Prostate gland (tissue), 2 donors: ENCODE data around the gene CDC40. TPM values are rescaled to one million over a fixed set of nuclear protein-coding genes. Genes with fewer than 3 reads are reported as not detected.

Experiments
- DNase-seq: peaks from one replicate; pipeline ENCODE4 v3.0.0-alpha.2; 2019; ENCODE audit warnings: low spot score
- H3K27ac ChIP-seq, 2 donors: fragments of 200-600 bp; sonication (generic); 2 replicates each; pipeline ENCODE4 v1.5.1; 2017 to 2019
- H3K27me3 ChIP-seq: fragments of 200-600 bp; sonication (generic); replicated peaks from 2 replicates; pipeline ENCODE4 v1.5.1; 2019; ENCODE audit not compliant: insufficient read depth
- H3K36me3 ChIP-seq, 2 donors: fragments of 200-600 bp; sonication (generic); 1 replicate in 1 of 2; 2 replicates in 1 of 2; pipeline versions ENCODE4 v1.5.1 to v1.8.1; 2017 to 2019
- H3K4me1 ChIP-seq: fragments of 200-600 bp; sonication (generic); replicated peaks from 2 replicates; pipeline ENCODE4 v1.5.1; 2019
- H3K4me3 ChIP-seq, 2 donors: fragments of 200-600 bp; sonication (generic); 2 replicates each; pipeline ENCODE4 v1.5.1; 2017 to 2019
- H3K9me3 ChIP-seq: fragments of 200-600 bp; sonication (generic); 2 replicates; pipeline ENCODE4 v1.5.1; 2017
- POLR2A ChIP-seq: fragments of 450-650 bp; IDR thresholded peaks from one replicate; pipeline ENCODE4 v1.6.1; 2016; ENCODE audit warnings: antibody characterized with exemption, mild to moderate bottlenecking
- POLR2AphosphoS5 ChIP-seq: sonication (generic); formaldehyde crosslinking; IDR thresholded peaks from one replicate; pipeline ENCODE4 v1.6.1; 2017; ENCODE audit warnings: antibody characterized with exemption
- WGBS: methylation state at CpG from one replicate; pipeline ENCODE4 v1.1.5; 2018; 5-methylcytosine and 5-hydroxymethylcytosine counted together
- intact Hi-C: fragments of 100-400 bp; cut with DNase I; formaldehyde crosslinking; loops from one replicate; pipeline ENCODE4 v1.14.2; 2022
- total RNA-seq, 2 donors: library from RNA; depleted of rRNA; stranded (reverse); fragments of >200 nt; gene quantifications; one replicate each; pipeline ENCODE4 v1.1.0, GENCODE V29; 2016
- TF ChIP-seq, protein P1 (sequence below), 4 experiments: fragments of 200-600 bp in 2 of 4; fragments of 450-650 bp in 2 of 4; sonication (generic) in 2 of 4; IDR thresholded peaks; 1 replicate in 3 of 4; 2 replicates in 1 of 4; pipeline ENCODE4 v1.5.1; 2016 to 2019; ENCODE audit warnings: antibody characterized with exemption in 4 of 4, mild to moderate bottlenecking in 2 of 4, moderate library complexity in 2 of 4

The CDC40 gene
- total RNA-seq, 2 donors from 2014 or later, result 15.8 to 20.4 TPM

GRCh38 chr6:110179406-110180227, 610 bp upstream of the CDC40 start, which contains the start of gene WASF1:
Gene WASF1 (minus strand): TSS chr6:110179670. CDS start chr6:110127601, 52,069 bp downstream.
- WGBS, result under 1% methylated on average over 61 of the region's 62 CpGs
- Histone ChIP-seq H3K36me3 (no peaks in the 10 kb centered on the region), H3K4me1 (peaks cover 6% of the 10 kb centered on the region), H3K27me3 (no peaks in the 10 kb centered on the region), H3K4me3 (peak within 1 kb of the TSS; percentile 58 to 63), H3K9me3 (no peaks in the 10 kb centered on the region), H3K27ac (peak within 1 kb of the TSS; percentile 72 to 77)
- DNase-seq, result peak; percentile 94
- peak; percentile 98 for TF ChIP-seq POLR2AphosphoS5
- TF ChIP-seq, protein P1, sequence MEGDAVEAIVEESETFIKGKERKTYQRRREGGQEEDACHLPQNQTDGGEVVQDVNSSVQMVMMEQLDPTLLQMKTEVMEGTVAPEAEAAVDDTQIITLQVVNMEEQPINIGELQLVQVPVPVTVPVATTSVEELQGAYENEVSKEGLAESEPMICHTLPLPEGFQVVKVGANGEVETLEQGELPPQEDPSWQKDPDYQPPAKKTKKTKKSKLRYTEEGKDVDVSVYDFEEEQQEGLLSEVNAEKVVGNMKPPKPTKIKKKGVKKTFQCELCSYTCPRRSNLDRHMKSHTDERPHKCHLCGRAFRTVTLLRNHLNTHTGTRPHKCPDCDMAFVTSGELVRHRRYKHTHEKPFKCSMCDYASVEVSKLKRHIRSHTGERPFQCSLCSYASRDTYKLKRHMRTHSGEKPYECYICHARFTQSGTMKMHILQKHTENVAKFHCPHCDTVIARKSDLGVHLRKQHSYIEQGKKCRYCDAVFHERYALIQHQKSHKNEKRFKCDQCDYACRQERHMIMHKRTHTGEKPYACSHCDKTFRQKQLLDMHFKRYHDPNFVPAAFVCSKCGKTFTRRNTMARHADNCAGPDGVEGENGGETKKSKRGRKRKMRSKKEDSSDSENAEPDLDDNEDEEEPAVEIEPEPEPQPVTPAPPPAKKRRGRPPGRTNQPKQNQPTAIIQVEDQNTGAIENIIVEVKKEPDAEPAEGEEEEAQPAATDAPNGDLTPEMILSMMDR (IDR thresholded peaks at IDR 0.05), result peak in 1 of 4 experiments; percentile 41
- TF ChIP-seq POLR2A, result peak; percentile 48
- intact Hi-C loops, result loop anchor here (5.0 kb wide), 3 partner anchors 163 to 778 kb away; partner anchors contain the start of genes GTF3C6 and ZBTB24

DNA sequence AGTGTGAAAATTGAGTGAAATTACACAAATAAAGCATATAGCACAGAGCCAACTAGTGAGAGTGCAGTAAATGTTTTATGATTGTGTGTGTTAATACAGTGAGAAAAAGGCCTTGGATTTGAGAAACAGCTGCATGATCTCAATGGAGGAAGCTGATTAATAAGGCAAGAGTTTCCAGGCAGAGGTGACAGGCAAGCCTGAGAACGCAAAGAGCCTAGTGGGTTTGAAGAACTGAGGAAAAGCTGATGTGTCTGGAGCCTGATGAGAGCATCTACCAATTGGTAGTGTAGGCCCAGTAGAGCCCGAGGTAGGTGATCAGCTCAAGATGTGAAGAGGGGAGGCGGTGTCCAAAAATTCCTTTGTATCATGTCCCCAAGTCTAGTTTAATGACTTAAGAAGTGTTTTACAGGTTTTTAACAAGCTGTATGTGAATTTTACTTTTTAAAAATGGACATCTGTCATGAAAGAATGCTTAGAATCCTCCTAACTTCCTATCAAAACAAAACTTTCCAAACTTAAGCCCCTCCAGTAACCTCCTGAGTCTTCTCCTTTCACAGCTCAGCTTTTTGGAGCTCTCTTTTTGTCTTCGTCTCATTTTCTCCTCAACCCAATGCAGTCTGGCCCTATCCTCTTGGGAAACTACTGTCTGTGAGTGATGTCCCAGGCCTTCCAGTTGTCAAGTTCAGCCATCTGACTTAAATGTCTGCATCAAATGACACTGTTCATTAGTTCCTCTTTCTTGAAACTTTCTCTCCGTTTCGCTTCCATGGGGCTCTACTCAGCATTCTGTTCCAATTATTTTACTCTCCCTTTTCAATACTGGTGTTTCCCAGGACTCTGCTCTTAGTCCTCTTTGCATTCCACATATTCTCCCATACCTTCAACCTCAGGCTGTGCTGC, 1.2 kb downstream of the CDC40 start:
- WGBS, result 40% methylated on average over 6 of the region's 6 CpGs
- intact Hi-C loops, result loop anchor here (5.0 kb wide), 1 partner anchor 161 kb away; no protein-coding TSS in a partner anchor
- Histone ChIP-seq H3K4me3 (peak overlapping the region; percentile 58 to 63), H3K4me1 (peaks cover 6% of the 10 kb centered on the region), H3K9me3 (no peaks in the 10 kb centered on the region), H3K36me3 (no peaks in the 10 kb centered on the region), H3K27ac (no peak overlapping the region), H3K27me3 (no peaks in the 10 kb centered on the region)
- no peak for DNase-seq
- TF ChIP-seq, protein P1 (IDR thresholded peaks at IDR 0.05), result no peak
- TF ChIP-seq POLR2A (no peak), POLR2AphosphoS5 (no peak)

GRCh38 chr6:110183292-110183885, 3.2 kb downstream of the CDC40 start:
- intact Hi-C loops, result loop anchor here (5.0 kb wide), 1 partner anchor 159 kb away; no protein-coding TSS in a partner anchor
- H3K4me1 ChIP-seq, result peaks cover 6% of the 10 kb centered on the region

DNA sequence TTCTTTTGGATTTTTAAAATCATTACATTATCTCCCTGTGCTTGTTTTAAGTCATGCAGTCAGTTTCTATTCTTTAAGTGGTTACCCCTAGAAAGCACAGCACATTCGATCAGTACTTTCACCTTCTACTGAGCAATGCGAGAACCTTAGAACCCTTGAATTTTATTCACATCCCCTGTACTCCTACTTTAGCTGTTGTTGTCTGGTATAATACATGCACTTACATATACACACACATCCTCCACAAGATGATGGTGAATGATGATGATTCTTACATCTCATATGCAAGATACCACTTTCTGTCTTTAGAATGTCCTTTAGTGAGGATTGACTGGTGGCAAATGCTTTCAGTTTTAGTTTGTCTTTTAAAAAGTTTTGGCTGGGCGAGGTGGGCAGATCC, 5.7 kb downstream of the CDC40 start:
- Histone ChIP-seq H3K27me3 (no peaks in the 10 kb centered on the region), H3K4me3 (no peak overlapping the region), H3K27ac (no peak overlapping the region), H3K36me3 (no peaks in the 10 kb centered on the region), H3K9me3 (no peaks in the 10 kb centered on the region), H3K4me1 (peaks cover 6% of the 10 kb centered on the region)
- intact Hi-C loops, result no loop called here
- 96% methylated on average over 3 of the region's 3 CpGs for WGBS
- TF ChIP-seq POLR2A (no peak), POLR2AphosphoS5 (no peak)
- TF ChIP-seq, protein P1 (IDR thresholded peaks at IDR 0.05), result no peak
- no peak for DNase-seq

More at GRCh38 chr6:110183292-110183885, 3.2 kb downstream of the CDC40 start:
- no peak for TF ChIP-seq POLR2AphosphoS5
- TF ChIP-seq, protein P1 (IDR thresholded peaks at IDR 0.05), result no peak
- TF ChIP-seq POLR2A, result no peak
- Histone ChIP-seq H3K36me3 (no peaks in the 10 kb centered on the region), H3K4me3 (no peak overlapping the region), H3K27ac (no peak overlapping the region), H3K9me3 (no peaks in the 10 kb centered on the region), H3K27me3 (no peaks in the 10 kb centered on the region)
- no peak for DNase-seq
- WGBS, result 77% methylated on average over 5 of the region's 5 CpGs
